Measurements from ENCODE around the gene ADAMTS18.

GRCh38 chr16:77238593-77238992, 196.2 kb downstream of the ADAMTS18 start:
- TF ChIP-seq CTCF (IDR thresholded peaks at IDR 0.05) (no peak), POLR2A (IDR thresholded peaks at IDR 0.05) (no peak), POLR2AphosphoS5 (IDR thresholded peaks at IDR 0.05) (no peak)
